GM19372 (cell line): Measurements from ENCODE around the gene RMDN2.
"Not testable (repeated sequence)": the region's sequence is repeated elsewhere in the genome, so short reads cannot be mapped to it uniquely, and the experiment has no call there.

ENCODE experiments used
- ATAC-seq: cut with Tn5 transposase; IDR thresholded peaks from one replicate; pipeline ENCODE4 v1.9.1; 2021; ENCODE audit warnings: mild to moderate bottlenecking, low read depth, moderate library complexity; ENCODE audit not compliant: unreplicated experiment

Gene RMDN2

GRCh38 chr2:37926635-37927034 is 1.5 kb downstream of the RMDN2 start:
- ATAC-seq, result no peak

GRCh38 chr2:37928377-37928776 is 3.3 kb downstream of the RMDN2 start:
- ATAC-seq, result no peak

- not testable (repeated sequence) for ATAC-seq
Observed at GRCh38 chr2:37930392-37930791, 5.3 kb downstream of the RMDN2 start.

GRCh38 chr2:37932873-37933272 is 7.8 kb downstream of the RMDN2 start:
- ATAC-seq, result not testable (repeated sequence)

GRCh38 chr2:37934591-37935513 is 9.8 kb downstream of the RMDN2 start:
- ATAC-seq, result peak; percentile 94

GRCh38 chr2:37937568-37937967 is 12.5 kb downstream of the RMDN2 start:
- not testable (repeated sequence) for ATAC-seq

- not testable (repeated sequence) for ATAC-seq
Observed at GRCh38 chr2:37941267-37941666, 16.2 kb downstream of the RMDN2 start.

GRCh38 chr2:37944268-37944667 is 19.2 kb downstream of the RMDN2 start:
- ATAC-seq, result no peak

- ATAC-seq, result no peak
Observed at GRCh38 chr2:37947306-37947705, 22.2 kb downstream of the RMDN2 start.

- ATAC-seq, result not testable (repeated sequence)
Observed at GRCh38 chr2:37962018-37962739, 37.1 kb downstream of the RMDN2 start.

GRCh38 chr2:37962740-37963121 is 37.6 kb downstream of the RMDN2 start:
- ATAC-seq, result not testable (repeated sequence)

- ATAC-seq, result not testable (repeated sequence)
Observed at GRCh38 chr2:37963901-37964300, 38.8 kb downstream of the RMDN2 start.

- no peak for ATAC-seq
Observed at GRCh38 chr2:37966326-37966725, 41.2 kb downstream of the RMDN2 start.

GRCh38 chr2:37969731-37970130 is 44.6 kb downstream of the RMDN2 start:
- ATAC-seq, result no peak

GRCh38 chr2:37971971-37972370 is 46.9 kb downstream of the RMDN2 start:
- ATAC-seq, result no peak

- ATAC-seq, result no peak
Observed at GRCh38 chr2:37973615-37974353, 48.7 kb downstream of the RMDN2 start.

- no peak for ATAC-seq
Observed at GRCh38 chr2:37975808-37976207, 50.7 kb downstream of the RMDN2 start.

GRCh38 chr2:37976411-37976810 is 51.3 kb downstream of the RMDN2 start:
- ATAC-seq, result no peak

- no peak for ATAC-seq
Observed at GRCh38 chr2:37982147-37982582, 57.1 kb downstream of the RMDN2 start.

GRCh38 chr2:37982847-37983246 is 57.8 kb downstream of the RMDN2 start:
- no peak for ATAC-seq

GRCh38 chr2:37983719-37984118 is 58.6 kb downstream of the RMDN2 start:
- ATAC-seq, result no peak
